ENCODE measurements around the gene CDK13.
"Not testable (repeated sequence)": the region's sequence is repeated elsewhere in the genome, so short reads cannot be mapped to it uniquely, and the experiment has no call there.

The CDK13 gene

GRCh38 chr7:39949971-39950472 is at the start of gene CDK13:
TSS of gene CDK13 (plus strand) at chr7:39950256. CDS start at chr7:39950642, 386 bp downstream.
- DNase-seq = peak; percentile 94

- no peak for DNase-seq
These were observed 46.0 kb upstream of the CDK13 start for GRCh38 chr7:39904077-39904486.

- DNase-seq = no peak
These were observed 41.9 kb upstream of the CDK13 start for GRCh38 chr7:39908141-39908540.

- no peak for DNase-seq
These were observed 41.1 kb upstream of the CDK13 start for GRCh38 chr7:39908973-39909372.

- no peak for DNase-seq
These were observed 40.5 kb upstream of the CDK13 start for GRCh38 chr7:39909526-39909925.

- DNase-seq = peak; percentile 64
These were observed 39.8 kb upstream of the CDK13 start for GRCh38 chr7:39910108-39910869.

GRCh38 chr7:39911167-39911566 is 38.9 kb upstream of the CDK13 start:
- no peak for DNase-seq

GRCh38 chr7:39915847-39916246 is 34.2 kb upstream of the CDK13 start:
- not testable (repeated sequence) for DNase-seq

GRCh38 chr7:39919646-39920045 is 30.4 kb upstream of the CDK13 start:
- no peak for DNase-seq

- DNase-seq = no peak
These were observed 28.4 kb upstream of the CDK13 start for GRCh38 chr7:39921506-39922175.

GRCh38 chr7:39922580-39922979 is 27.5 kb upstream of the CDK13 start:
- no peak for DNase-seq

- no peak for DNase-seq
These were observed 27.0 kb upstream of the CDK13 start for GRCh38 chr7:39923091-39923490.

- no peak for DNase-seq
These were observed 25.9 kb upstream of the CDK13 start for GRCh38 chr7:39924122-39924521.

- no peak for DNase-seq
These were observed 23.9 kb upstream of the CDK13 start for GRCh38 chr7:39926111-39926510.

GRCh38 chr7:39927018-39927417 is 23.0 kb upstream of the CDK13 start:
- no peak for DNase-seq

- no peak for DNase-seq
These were observed 15.9 kb upstream of the CDK13 start for GRCh38 chr7:39934132-39934531.

- no peak for DNase-seq
These were observed 13.3 kb upstream of the CDK13 start for GRCh38 chr7:39936761-39937160.

GRCh38 chr7:39937366-39938153 is 12.5 kb upstream of the CDK13 start:
- no peak for DNase-seq

- no peak for DNase-seq
These were observed 7.2 kb upstream of the CDK13 start for GRCh38 chr7:39942883-39943282.

- DNase-seq = peak; percentile 33
These were observed 3.4 kb upstream of the CDK13 start for GRCh38 chr7:39946693-39947092.

- DNase-seq = no peak
These were observed 1.6 kb upstream of the CDK13 start for GRCh38 chr7:39948375-39948955.

GRCh38 chr7:39948956-39949928 is 814 bp upstream of the CDK13 start:
- DNase-seq = peak; percentile 100
